ENCODE results near the gene ZNF280A.
"Not testable (repeated sequence)": the region's sequence is repeated elsewhere in the genome, so short reads cannot be mapped to it uniquely, and the experiment has no call there.

Gene ZNF280A

DNA sequence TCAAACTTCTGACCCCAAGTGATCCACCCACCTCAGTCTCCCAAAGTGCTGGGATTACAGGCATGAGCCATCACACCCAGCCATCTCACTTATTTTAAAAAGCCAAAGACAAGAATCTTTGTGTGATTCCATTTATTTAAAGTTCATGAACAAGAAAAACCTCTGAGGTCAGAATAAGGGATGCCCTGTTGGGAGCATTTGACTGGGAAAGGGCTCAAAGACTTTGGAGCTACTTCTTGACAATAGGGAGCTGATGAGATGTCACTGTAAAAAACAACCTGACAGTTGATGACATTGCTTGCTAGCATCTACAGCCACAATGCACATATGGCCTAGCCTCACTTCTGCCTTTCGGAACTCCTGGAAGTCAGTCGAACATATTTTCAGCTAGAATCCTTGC is 6.5 kb downstream of the ZNF280A start:
- no peak for DNase-seq (ENCODE audit: low read depth in 2 of 2)

DNA sequence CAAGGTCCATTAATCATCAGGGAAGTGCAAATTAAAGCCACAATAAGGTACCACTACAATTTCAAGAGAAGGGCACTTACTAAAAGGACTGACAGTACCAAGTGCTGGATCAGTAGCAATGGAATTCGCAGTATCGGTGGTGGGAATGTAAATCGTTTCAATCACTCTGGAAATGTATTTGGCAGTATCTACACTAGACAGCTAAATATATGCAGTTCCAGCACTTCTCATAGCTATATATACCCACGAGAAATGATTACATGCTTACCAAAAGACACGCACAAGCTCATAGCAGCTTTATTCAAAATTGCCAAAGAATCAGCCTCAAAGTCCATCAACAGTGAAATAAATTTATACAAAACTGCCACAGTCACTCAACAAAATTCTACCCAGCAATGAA is 7.1 kb downstream of the ZNF280A start:
- DNase-seq (ENCODE audit: low read depth in 2 of 2): no peak

DNA sequence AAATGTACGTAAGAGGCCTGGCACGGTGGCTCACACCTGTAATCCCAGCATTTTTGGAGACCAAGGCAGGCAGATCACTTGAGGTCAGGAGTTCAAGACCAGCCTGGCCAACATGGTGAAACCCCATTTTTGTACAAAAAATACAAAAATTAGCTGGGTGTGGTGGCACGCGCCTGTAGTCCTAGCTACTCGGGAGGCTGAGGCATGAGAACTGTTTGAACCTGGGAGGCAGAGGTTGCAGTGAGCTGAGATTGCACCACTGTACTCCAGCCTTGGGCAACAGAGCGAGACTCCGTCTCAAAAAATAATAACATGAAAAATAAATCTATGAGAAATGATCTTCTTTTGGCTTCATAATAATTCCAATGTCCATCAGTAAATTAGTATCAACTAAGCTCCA is 9.2 kb downstream of the ZNF280A start:
- not testable (repeated sequence) for DNase-seq (ENCODE audit: low read depth in 2 of 2)

DNA sequence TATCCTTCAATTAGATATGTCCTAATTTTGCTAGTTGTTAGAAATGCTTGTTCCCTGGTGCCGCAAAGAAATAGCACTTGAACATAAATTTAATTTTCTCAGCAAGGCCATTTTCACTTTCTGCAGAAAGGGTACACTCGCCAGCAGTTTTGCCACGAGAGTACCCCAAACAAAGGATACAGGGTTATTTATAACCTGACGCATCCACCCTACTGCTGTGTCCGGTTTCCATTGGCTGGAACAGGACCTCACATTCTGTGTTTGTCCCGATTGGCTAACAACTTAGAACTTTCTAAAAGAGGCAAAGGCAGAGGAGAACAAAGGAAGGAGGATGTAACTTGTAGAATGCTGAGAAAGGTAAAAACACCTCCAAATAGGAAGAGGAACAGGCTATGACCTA is 10.2 kb downstream of the ZNF280A start:
- DNase-seq (ENCODE audit: low read depth in 2 of 2): not testable (repeated sequence)

DNA sequence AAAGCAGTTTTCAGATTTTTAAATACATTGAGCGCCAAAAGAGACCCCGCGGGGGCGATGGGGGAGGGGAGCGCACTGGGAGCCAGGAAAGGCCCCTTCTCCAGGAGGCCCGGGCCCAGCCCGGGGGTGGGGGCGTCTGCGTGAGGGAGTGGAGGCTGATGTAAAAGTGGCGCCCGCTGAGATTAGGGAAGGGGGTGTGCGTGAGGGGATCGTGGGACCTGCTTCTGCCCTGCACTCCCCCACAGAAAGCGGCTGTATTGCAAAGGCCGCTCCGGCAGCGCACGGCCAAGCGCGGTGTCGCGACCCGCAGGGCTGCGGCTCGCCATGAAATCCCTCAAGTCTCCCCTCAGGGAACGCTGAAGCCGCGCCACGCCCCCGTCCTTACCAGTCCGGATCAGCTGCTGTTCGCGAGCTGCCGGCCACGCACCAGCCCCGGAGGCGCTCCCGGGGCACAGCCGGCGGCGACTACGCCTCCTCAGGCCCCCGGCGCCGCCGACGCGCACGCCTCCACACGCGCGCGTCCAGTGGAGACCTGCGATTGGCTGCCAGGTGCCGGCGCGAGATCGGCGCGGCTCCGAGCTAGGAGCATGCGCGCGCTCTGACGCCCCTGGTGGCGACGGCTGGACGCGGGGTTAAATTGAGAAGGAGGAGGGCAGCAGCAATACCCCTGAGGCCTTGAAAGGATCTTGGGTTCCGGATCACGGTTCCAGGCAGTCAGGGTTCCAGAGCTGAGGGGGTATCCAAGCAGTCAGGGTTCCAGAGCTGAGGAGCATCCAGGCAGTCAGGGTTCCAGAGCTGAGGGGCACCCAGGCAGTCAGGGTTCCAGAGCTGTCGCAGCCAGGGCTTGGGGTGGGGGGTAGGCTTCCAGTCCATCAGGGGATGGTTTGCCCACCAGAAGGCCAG is 11.5 kb downstream of the ZNF280A start, which contains the start of gene ZNF280B:
TSS of gene ZNF280B (minus strand) at position 469 of the 903 bp plus-strand sequence. CDS start 19,344 bp downstream, outside the sequence.
- DNase-seq (ENCODE audit: low read depth in 2 of 2): peak; percentile 45 to 67

DNA sequence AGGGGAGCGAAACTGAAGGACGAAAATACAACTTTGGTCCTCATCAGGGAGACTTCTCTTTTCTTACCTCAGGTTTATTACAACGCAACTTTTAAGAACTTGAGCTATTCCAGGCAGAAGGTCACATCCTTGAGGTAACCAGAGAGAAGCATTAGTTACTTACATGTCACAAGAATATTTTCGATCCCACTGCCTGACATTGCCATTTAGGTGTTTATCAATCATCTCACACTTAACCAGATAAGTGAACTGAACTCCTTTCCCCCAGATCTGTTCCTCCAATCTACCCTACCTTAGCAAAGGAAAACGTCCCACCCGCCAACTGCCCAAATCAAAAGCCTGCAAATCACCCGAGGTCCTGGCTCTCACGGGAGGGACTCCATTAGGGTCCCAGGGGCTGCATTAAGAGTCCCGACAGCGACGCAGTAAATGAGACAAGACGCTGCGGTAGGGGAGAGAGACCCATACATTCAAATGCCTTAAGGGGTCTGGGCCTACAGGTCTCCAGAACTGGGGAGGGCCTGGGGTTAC is 12.3 kb downstream of the ZNF280A start:
- DNase-seq (ENCODE audit: low read depth in 2 of 2): no peak

DNA sequence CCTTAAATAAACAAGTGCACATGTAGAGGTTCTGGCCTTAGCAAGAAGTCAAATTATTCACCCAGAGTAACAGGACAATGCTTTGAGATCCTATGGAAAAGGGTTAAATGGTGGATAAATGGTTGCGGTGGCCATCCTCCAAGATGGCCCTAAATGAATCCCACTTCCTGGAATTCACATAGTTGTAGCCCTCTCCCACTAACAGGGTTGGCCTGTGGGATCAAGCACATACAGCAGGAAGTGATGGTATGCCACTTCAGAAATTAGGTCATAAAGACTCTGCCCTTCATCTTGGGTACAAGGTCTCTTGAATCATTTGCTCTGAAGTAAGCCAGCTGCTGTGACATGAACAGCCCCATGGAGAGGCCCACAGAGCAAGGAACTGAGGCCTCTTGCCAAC is 13.3 kb downstream of the ZNF280A start:
- DNase-seq (ENCODE audit: low read depth in 2 of 2): no peak

DNA sequence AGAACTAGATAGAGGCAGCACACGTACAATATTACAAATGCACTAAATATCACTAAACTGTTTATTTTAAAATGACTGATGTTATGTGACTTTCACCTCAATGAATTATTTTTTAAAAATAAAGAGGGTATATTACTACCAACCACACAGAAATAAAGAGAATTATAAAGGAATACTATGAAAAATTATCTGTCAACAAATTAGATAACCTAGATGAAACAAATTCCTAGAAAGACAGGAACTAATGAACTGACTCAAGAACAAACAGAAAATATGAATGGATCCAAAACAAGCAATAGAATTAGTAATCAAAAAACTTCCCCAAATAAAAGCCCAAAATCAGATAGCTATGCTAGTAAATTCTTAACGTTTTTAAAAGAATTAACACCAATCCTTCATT is 21.8 kb downstream of the ZNF280A start:
- no peak for DNase-seq (ENCODE audit: low read depth in 2 of 2)

DNA sequence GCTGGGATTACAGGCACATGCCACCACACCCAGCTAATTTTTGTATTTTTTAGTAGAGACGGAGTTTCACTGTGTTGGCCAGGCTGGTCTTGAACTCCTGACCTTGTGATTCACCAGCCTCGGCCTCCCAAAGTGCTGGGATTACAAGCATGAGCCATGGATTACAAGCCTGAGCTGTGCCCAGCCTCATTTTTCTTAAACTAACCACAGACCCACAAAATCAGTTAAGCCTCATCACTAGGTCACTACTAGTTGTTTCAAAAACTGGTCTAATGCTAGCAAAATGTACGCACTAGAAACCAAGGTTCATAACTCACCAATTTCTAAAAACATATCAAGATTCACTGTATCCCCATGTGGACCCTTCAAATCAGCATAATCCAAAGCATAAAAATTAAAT is 28.5 kb downstream of the ZNF280A start:
- not testable (repeated sequence) for DNase-seq (ENCODE audit: low read depth in 2 of 2)

DNA sequence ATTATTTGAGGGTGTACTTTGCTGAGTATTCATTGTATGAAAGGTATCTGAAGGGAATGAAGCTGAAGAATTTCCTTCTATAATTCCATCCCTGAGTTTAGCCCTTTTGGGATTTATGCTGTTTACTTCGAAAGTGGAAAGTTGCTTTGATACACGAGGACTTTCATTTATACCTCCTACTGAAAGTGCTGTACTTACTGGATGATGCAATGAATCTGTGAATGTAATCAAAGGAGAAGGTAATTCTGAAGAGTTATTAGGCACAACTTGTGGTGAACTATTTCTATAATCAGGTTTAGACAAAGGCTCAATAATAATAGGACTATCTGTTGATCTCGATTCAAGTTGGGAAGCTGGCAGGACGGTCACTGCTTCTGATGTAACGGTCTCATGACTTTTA is 31.3 kb downstream of the ZNF280A start:
- no peak for DNase-seq (ENCODE audit: low read depth in 2 of 2)

DNA sequence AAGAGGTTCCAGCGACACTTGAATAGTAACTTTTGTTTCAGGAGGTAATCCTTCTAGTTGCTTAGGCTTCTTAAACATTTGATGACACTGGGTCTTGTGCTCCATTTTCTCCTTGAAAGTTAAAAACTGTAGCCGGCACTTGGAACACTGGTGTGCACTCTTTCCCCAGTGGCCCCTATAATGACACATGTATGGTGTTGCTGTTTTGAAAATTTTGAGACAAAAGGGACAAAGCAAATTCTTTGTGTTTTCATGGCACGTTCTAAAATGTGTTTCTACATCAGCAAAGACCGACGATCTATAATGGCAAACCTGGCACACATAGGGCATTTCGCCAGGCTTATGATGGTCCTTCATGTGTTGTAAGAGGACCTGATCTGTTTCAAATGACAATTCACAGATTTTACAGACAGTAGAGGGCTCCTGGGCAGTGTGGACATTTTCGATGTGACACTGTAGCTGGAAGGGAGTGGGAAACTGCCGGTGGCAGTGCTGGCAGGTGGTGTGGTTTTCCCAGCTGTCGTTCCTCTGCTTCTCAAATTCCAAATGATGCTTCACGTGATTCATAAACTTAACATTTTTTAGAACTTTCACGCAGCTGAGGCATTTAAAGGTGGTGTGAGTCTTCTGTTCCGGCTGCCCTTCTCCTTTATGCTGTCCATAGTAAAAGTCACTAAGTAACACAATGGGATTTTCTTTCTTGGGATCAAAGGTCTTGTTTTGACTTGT is 32.0 kb downstream of the ZNF280A start:
- no peak for DNase-seq (ENCODE audit: low read depth in 2 of 2)

DNA sequence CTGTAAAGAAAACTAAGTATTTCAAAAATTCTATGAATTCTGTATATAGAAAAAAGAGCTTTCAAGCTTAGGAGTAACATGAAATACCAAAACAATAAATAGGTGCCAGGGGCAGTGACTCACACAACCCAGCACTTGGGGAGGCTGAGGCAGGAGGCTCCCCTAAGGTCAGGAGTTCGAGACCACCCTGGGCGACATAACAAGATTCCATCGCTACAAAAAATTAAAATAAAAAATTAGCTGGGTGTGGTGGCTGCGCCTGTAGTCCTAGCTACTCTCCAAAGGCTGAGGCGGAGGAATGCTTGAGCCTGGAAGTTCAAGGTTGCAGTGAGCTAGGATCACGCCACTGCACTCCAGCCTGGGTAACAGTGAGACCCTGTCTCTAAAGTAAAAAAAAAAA is 33.0 kb downstream of the ZNF280A start:
- no peak for DNase-seq (ENCODE audit: low read depth in 2 of 2)

DNA sequence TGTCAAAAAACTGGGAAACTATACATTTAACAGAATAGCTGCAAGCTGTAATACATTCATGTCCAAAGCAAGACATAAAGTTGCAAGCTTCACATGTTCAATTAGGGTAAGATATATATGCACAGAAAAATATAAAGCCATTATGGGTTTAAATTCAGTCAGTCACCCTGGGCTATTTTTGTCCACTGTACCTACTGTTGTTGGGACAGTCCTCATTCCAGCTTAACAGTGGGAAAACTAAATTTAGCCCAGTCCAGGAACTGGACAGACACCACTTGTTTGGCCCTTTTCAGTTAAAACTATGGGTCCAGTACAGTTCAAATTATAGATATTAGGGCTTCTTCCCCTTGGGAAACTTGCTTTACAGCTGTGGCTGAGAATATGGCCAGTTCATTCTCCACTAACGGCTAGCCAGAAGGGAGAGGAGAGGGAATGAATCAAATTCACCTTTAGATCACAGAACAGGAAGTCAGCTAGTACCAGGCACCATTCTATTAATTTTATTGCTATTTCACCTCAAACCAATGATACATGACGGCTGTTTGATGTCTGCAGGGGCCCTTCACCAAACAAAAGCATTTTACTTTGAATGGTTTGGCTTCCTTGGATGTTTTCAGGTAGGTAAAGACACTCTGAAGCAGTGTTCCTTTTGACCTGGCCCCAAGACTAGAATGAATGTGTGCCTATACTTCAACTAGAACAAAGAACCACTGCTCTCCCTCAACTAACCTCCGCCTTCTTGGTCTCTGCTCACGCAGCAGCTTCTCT is 33.8 kb downstream of the ZNF280A start:
- no peak for DNase-seq (ENCODE audit: low read depth in 2 of 2)

DNA sequence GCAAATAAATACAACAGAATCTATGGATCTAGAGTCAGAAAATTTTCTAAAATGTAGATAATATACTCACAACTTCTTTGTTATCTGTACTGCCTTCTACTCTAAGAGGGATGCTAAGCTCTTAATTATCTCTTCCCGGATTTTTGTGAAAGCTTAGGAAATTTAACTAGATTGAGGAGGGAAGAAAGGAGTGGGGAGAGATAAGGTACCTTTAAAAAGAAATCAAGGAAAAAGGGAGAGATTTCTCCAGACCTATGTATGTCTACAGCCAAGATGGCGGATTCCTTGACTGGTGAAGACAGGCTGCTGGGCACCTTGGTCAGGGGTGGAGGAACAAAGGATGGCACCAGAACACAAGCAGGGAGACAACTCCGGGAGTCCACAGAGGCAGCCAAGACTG is 34.5 kb downstream of the ZNF280A start:
- no peak for DNase-seq (ENCODE audit: low read depth in 2 of 2)

DNA sequence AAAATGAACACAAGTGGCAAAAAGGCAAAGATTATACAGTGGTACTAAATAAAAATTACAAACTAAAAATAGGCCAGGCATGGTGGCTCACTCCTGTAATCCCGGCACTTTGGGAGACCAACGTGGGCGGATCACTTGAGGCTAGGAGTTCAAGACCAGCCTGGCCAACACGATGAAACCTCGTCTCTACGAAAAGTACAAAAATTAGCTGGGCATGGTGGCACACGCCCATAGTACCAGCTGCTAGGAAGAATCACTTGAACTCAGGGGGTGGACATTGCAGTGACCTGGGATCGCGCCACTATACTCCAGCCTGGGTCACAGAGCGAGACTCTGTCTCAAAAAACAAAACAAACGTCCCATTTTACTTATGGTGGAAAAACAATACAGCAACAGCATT is 36.0 kb downstream of the ZNF280A start:
- no peak for DNase-seq (ENCODE audit: low read depth in 2 of 2)

DNA sequence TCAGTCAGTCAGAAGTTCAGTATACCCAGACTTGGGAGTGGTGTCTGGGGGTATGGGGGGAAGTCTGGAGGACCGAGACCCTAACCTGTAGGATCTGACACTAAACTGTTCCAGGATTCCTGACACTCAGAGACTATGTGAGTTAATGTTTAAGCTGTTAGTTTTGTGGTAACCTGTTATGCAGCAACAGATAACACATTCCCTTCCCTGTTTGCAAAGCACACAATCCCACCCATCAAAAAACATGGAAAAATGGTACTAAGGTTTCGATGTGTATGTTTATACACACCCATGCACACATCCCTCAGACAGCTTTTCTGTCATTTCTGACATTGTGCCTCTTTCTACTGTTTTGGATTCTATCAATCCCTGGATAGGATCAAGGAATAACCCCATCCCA is 39.1 kb downstream of the ZNF280A start:
- DNase-seq (ENCODE audit: low read depth in 2 of 2): no peak

DNA sequence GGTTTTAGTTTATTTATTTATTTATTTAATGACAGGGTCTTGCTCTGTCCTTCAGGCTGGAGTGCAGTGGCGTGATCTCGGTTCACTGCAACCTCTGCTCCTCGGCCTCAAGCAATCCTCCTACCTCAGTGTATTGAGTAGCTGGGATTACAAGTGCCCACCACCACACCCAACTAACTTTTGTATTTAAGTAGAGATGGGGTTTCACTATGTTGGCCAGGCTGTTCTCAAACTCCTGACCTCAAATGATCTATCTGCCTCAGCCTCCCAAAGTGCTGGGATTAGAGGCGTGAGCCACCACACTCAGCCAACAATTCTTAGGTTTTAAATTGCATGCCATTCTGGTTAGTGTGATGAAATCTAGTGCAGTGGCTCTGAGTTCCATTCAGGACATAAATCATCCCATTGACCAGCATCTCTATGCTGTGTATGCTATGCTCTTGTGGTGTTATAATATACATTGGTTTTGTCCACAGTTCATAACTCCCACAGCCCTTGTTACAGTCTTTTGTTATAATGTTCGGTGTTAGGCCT is 40.0 kb downstream of the ZNF280A start:
- no peak for DNase-seq (ENCODE audit: low read depth in 2 of 2)

DNA sequence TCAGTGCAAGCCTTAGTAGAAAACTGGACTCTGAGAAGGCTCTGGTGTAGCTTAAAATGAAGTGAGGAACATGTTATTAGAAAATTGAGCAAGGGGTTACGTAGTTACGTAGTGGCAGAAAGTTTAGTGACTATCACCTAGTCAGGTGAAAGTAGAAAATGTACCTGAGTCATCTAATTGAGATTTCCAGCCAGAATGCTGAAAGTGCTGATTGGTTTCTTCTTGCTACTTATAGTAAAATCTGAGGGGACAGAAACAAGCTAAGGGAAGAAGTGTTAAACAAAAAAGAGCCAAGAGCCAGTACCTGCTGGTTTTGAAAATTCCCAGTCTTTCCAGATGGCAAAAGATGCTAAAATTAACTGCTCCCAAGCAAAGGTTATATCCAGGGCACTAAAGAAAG is 41.0 kb downstream of the ZNF280A start:
- DNase-seq (ENCODE audit: low read depth in 2 of 2): no peak

DNA sequence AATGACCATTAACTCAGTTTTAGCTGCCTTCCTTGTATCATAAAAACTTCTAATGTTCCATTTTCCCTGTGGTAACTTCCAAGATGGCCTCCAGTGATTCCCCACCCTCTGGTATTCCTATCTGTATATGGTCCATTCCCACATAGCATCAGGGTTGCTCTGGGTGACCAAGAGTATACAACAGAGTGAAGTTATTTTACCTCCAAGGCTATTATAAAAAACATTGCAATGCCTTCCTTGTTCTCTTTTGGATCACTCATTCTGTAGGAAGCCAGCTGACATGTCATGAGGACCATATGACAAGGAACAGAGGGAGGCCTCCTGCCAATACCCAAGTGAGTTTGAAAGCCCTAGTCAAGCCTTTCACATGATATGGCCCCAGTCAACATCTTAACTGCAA is 41.6 kb downstream of the ZNF280A start:
- DNase-seq (ENCODE audit: low read depth in 2 of 2): no peak

DNA sequence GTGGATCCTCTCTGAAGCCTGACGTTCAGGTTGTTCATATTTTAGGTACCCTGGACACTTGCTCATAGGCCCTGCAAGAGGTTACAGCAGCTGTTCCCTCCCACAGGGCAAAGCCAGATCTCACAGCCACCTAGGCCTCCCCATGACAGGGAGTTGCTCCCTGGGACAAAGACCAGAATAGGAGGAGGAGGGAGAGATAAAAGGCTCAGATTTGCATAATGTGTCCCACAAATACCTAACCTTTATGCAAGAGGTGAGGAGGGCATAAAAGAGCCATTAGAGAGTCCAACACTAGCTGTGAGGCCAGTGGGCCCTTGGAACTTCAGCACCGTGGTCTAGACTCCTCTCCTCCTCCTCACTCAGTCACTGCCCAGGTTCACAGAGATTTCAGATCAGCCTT is 45.3 kb downstream of the ZNF280A start:
- no peak for DNase-seq (ENCODE audit: low read depth in 2 of 2)

DNA sequence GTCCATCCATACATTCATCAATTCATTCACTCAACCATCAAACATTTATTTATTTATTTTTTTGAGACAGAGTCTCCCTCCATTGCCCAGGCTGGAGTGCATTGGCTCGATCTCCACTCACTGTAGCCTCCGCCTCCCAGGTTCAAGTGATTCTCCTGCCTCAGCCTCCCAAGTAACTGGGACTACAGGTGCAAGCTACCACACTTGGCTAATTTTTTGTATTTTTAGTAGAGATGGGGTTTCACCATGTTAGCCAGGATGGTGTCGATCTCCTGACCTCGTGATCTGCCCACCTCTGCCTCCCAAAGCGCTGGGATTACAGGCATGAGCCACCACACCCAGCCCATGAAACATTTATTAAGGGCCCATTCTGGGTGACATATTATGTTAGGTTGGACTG is 49.0 kb downstream of the ZNF280A start:
- DNase-seq (ENCODE audit: low read depth in 2 of 2): not testable (repeated sequence)

DNA sequence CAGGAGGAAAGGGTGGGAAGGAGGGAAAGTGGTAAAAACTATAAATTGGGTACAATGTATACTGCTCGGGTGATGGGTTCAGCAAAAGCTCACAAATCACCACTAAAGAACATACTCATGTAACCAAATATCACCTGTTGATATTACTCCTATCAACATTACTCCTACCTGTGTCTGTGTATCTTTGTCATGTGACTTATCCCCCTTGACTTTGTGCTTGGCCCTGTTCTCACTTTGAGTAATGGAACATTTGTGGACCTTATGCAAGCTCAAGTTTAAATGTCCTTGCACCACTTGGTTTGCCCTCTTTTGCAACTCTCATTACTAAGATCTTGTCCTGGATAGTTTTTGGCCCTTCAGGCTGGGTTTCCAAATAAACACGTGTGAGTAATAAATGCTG is 50.5 kb downstream of the ZNF280A start:
- DNase-seq (ENCODE audit: low read depth in 2 of 2): no peak
